Activated naive CD8-positive, alpha-beta T cell treated with anti-CD3 and anti-CD28 coated beads, Interleukin-2, amount 50 U/mL, for 16 hours (primary cell): ENCODE measurements around the gene ADGRG3.
A peak's percentile ranks its signal among the peaks of the same experiment; 100 is the strongest.

Experiments
- DNase-seq: peaks from one replicate; pipeline ENCODE4 v3.0.0-alpha.2; 2020; ENCODE audit warnings: low read depth, low spot score

Gene ADGRG3

GRCh38 chr16:57668263-57668571, at the start of gene ADGRG3:
ADGRG3 (plus strand) TSS chr16:57668306; CDS start chr16:57668348, 42 bp downstream.
- no peak for DNase-seq

GRCh38 chr16:57619133-57619605, 48.9 kb upstream of the ADGRG3 start:
- DNase-seq: no peak

- no peak for DNase-seq
Observed at GRCh38 chr16:57619606-57620334, 48.3 kb upstream of the ADGRG3 start.

- DNase-seq: no peak
Observed at GRCh38 chr16:57620335-57621231, 47.5 kb upstream of the ADGRG3 start.

GRCh38 chr16:57621521-57622271, 46.4 kb upstream of the ADGRG3 start:
- no peak for DNase-seq

- DNase-seq: no peak
Observed at GRCh38 chr16:57622361-57623250, 45.5 kb upstream of the ADGRG3 start.

- no peak for DNase-seq
Observed at GRCh38 chr16:57623251-57624043, 44.7 kb upstream of the ADGRG3 start.

GRCh38 chr16:57624044-57624688, 43.9 kb upstream of the ADGRG3 start:
- no peak for DNase-seq

- DNase-seq: no peak
Observed at GRCh38 chr16:57624806-57625500, 43.2 kb upstream of the ADGRG3 start.

- no peak for DNase-seq
Observed at GRCh38 chr16:57626420-57627170, 41.5 kb upstream of the ADGRG3 start.

- no peak for DNase-seq
Observed at GRCh38 chr16:57627184-57627871, 40.8 kb upstream of the ADGRG3 start.

- DNase-seq: peak; percentile 11
Observed at GRCh38 chr16:57628008-57628781, 39.9 kb upstream of the ADGRG3 start, which contains the start of gene ADGRG1. ADGRG1 (plus strand) TSS chr16:57628630; CDS start chr16:57650288, 21,658 bp downstream.

- DNase-seq: no peak
Observed at GRCh38 chr16:57628783-57629293, 39.3 kb upstream of the ADGRG3 start.

GRCh38 chr16:57629516-57630406, 38.3 kb upstream of the ADGRG3 start:
- DNase-seq: no peak

- DNase-seq: no peak
Observed at GRCh38 chr16:57630407-57630797, 37.7 kb upstream of the ADGRG3 start.
